HG02623 (cell line): ENCODE data around the gene NDUFA8.
"Not testable (repeated sequence)": the region's sequence is repeated elsewhere in the genome, so short reads cannot be mapped to it uniquely, and the experiment has no call there.

Experiments used
- ATAC-seq: cut with Tn5 transposase; IDR thresholded peaks from one replicate; pipeline ENCODE4 v1.9.1; 2021; ENCODE audit warnings: moderate library complexity; ENCODE audit not compliant: unreplicated experiment

NDUFA8 gene

DNA sequence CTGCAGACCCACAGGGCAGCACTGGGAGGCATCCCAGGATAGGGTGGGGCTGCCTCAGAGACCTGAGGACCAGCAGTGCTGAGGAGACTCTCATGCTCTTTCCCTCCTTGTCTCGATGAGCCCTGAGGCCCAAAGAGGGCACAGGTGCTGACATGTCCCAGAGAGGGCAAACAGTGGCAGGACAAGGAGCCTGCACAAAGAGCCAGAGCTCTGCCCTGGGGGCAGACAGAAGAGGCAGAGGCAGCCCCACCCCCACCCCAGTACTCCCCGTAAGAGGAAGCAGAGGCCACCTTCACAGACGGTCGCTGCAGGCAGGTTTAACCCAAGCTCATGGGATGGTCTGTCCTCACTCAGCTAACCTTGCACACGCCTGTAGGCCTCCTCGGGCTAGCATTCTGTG, 37.1 kb downstream of the NDUFA8 start:
- ATAC-seq = no peak

DNA sequence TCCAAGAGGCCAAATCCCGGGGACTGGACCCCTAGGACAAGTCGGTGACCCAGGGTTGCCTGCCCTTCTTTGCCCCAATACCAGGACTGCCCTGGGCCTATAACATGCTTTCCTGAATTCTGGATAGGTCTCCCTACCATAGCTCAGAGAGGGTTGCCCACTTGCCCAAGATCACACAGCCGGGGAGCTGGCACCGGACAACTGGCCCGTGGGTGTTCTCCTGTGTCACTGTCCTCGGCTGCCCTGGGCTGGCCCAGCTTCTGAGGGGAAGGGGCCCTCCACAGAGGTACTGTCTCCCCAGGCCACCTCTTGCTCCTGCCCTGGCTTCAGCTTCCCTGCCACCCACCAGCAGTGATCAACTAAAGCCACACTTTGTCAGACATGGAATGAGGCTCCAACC, 37.6 kb downstream of the NDUFA8 start:
- no peak for ATAC-seq

DNA sequence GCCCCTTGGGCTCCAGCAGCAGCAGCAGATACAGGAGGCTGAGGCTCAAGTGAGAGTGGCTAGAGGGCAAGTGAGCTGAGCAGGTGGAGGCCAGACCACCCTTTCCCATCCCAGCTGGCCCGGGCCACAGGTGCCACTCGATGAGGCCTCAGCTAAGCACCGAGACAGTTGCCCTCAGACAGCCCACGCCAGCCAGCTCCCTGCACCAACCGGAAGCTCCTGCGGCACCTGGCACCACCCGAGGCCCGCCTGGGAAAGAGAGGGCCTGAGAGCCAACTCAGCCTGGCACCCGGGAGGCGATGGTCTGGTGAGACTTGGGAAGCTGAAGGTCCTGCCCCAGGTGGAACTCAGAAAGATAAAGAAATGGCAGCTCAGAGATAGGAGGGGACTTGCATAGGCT, 38.2 kb downstream of the NDUFA8 start:
- ATAC-seq = no peak

DNA sequence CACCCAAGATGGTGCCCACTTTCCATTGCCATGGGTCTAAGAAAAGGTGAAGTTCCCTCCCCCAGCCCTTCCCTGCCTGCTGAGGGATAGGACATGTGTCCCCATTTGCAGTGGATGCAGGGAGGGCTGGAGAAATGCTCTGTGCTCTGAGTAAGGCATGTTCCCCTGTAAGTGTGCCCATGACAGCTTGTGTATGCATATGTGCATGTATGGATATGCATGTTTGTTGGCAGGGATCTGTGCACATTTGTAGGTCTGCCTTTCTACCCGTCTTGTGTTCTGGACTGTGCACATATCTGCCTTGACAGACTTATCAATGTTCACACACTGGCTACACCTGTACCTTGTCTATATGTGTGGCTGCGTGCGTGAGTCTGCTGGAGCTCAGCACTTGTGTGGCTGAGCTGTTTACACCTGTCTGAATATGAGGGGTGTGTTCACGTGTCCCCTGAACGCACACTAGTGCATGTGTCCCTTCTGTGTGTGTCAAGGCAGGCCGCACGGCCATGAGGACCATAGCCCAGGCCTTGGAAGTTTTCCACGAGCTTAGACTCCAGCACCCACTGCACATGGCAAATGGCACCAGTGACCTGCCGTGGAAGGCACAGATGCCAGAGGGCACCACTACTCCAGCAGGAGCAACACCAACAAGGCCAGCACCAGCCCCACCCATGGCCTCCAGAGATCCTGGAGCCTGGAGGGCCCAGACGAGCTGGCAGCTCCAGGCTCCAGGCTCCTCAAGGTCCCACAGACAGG, 39.1 kb downstream of the NDUFA8 start:
- no peak for ATAC-seq

DNA sequence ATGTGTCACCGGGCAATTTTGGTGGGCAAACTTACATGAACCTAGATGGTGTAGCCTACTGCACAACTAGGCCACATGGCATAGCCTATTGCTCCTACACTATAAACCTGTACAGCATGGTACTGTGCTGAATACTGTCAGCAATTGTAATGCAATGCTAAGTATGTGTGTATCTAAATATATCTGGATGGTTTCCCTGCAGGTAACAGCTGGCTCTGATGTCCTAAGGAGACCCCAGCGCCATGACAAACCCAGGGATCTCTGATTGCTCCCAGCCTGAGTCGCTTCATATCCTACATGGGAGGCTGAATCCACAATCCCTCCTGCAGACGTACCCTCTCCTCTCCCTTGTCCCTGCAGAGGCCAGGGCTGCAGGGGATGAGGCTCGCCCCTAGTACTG, 39.9 kb downstream of the NDUFA8 start:
- ATAC-seq = no peak

DNA sequence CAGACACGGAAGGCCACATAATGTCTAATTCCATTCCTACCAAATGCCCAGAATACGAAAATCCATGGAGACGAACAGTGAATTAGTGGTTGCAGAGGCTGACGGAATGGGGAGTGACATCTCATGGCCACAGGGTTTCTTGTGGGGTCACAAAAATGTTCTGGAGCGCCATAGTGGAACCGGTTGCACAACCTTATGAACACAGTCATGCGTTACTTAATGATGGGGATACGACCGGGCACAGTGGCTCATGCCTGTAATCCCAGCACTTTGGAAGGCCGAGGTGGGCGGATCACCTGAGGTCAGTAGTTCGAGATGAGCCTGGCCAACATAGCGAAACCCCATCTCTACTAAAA, 40.4 kb downstream of the NDUFA8 start:
- ATAC-seq = no peak

DNA sequence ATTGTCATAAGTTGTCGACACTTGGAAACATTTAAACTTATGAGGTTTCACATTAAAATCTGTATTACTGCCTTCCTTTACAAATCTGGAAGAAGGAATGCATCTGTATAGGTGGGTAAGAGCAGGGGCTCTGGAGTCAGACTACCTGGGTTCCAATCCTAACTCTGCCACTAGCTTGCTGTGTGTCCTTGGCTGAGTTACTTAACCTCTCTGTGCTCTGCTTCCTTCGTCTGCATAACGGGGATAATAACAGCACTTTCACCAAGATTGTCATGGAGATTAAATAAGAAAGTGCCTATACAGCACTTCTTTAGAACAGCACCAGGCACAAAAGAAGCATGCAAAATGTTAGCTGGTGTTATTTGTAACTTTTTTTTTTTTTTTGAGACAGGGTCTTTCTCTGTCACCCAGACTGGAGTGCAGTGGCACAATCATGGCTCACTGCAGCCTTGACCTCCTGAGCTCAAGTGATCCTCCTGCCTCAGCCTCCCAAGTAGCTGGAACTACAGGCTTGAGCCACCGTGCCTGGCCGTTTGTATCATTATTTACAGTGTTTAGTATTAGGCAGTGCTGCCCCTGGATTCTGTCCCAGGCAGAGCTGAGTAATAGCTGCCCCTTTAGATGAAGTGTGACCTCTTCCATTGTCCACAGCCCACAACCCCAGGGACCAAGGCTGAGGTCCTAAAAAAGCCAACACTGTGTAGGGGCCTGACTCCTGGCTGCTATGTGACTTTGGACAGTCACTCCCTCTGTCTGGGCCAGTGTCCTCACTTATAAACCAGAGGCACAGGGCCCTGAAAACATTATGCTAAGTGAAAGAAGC, 41.0 kb downstream of the NDUFA8 start:
- ATAC-seq = no peak

DNA sequence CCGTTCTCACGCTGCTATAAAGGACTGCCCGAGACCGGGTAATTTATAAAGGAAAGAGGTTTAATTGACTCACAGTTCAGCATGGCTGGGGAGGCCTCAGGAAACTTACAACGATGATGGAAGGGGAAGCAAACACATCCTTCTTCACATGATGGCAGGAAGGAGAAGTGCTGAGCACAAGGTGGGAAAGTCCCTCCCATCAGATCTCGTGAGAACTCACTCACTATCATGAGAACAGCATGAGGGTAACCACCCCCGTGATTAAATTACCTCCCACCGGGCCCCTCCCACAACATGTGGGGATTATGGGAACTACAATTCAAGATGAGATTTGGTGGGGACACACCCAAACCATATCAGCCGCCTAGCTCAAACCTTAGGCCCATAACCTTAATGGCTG, 42.3 kb downstream of the NDUFA8 start:
- ATAC-seq = not testable (repeated sequence)

DNA sequence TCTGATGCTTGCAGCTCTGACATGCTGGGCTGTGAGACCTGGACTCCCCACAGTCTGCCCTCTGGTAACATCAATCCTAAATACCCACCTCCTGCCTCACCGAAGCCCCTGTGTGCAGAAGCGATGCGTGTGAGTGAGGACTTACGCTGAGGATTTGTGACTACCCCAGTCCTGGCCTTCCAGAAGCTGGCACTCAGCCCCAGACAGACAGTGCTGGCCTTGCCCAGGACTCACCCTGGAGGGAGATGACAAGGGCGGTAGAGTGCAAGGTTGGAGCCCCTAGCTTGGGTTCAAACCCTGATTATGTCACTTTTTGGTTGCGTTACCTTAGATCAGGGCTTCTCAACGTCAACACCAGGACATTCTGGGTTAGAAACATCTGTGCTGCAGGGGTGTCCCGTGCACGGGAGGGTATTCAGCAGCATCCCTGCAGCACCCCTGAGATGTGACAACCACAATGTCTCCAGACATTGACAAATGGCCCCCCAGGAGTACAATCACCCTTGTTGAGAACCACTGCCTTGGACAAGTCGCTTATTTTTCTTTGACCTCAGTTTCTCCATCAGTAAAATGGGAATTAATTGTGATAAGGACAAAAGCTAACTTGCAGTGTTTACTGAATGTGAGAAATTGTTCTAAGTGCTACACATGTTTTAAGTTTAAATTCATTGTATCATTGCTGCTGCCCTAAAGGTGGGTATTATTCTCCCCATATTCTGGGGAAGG, 43.0 kb downstream of the NDUFA8 start:
- no peak for ATAC-seq

DNA sequence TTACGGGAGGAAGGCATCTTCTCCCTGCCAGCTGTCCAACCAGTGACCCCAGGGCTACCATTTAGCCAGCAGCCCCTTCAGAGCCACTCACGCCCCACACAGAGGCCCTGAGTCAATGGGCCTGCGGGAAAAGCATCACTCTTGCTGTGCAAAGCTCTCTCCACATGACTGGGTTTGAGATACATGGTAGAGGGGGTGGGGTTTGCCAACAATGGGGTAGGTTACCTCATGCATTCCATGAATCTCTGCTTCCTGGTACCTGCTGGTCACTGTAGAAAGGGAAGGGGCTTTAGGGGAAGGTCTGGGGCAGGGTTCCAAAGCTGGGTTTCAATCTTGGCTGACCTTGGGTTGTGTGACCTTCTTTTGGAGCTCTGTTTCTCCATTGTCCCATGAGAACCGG, 43.5 kb downstream of the NDUFA8 start:
- no peak for ATAC-seq

DNA sequence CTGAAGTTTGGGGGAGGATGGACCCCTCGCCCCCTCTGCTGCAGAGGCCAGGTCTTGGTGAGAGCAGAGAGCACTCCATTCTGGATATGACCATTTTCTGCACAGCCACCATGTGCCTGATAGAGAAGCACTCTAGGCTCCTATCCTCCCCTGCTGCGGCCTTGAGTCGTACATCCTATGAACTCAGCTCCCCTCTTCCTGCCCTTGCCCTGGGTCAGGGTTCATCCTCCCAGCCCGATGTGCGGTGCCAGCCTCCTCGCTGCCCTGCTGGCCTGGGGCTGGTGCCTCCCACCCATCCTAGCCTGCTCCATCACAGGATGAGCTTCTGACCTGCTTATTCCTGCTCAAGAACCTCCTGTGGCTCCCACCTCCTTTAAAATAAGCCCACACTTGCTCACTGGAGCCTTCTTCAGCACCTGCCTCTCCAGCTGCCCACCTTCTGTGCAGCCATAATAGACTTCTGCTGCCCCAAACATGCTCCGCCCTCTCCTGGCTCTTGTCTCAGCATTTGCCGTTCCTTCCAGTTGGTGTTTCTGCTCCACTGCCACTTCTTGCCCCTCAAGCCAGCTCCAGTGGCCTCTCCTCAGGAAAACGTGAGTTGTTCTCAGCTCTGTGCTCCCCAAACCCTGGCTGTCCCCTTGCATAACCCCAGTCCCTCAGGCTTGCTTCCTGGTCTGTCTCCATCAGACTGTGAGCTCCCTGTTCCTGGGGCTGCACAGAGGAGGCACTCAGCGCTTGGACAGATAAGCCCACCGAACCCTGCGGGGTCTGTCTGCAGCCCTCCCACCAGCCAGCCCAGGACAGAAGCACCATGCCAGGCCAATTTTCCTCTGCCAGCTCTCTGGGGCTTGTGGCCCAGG, 44.2 kb downstream of the NDUFA8 start:
- ATAC-seq = no peak

DNA sequence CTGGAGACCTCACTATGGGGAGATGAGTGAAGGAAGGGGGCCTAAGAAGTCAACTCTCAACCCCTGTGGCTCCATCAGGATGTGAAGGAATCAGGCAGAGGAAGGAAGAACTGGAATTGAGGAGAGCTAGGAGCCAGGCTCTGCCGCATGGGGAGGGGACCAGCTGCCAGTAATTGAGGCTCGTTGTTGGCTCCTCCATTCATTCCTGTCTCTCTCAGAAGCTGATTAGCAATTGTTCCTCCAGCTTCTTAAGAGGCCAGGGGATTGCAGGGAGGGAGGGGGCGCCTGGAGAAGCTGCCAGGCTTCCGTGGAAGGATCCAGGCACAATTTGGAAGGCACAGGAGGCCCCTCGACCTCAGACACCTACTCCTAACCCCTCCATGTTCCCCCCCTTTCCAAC, 46.0 kb downstream of the NDUFA8 start:
- no peak for ATAC-seq

DNA sequence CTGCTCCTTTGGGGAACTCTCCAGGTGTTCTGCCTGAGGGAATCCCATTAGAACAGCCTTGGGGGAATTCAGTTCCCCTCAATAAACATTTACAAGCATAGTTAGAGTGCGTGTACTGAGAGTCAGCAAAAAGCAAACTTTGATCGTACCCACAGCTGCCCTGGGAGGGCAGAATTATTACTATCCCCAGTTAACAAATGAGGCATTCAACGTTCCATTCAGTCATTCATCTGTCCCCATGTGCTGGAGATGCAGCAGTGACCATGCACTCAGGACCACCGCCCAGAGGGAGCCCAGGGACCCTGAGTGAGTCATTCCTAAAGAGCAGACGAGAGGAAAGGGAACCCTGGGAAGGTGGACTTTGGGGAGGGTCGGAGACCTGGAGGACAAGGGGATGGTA, 47.3 kb downstream of the NDUFA8 start:
- ATAC-seq = no peak

DNA sequence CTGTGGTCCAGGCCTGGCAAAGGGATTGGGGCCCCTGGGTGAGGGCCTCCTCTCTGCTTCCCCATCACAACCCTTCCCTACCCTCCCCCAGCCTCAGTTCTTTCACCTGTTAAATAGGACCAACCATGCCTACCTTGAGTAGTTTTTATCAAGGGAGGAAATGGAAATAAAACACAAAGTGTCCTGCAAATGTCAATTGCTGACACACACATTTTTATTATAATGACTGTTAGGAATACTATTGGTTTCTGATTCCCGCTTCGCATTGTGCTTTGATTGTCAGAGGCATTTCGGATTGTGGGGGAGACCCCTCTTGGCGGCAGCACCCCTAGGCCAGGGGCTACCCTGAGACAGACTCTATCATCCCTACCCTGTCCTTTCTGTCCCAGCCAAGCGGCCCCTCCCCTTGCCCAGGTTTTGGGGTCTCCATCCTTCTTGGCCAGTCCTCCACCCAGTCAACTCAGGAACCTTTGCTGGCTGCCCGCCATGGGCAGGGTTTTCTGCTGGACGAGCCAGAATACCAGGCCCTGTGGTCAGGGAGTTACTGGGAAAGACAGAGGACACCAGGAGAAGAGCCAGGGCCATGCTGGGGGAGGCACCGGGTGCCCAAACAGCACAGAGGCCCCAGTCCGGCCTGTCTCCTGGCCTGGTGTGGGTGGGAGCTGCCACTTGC, 48.0 kb downstream of the NDUFA8 start:
- ATAC-seq = no peak

DNA sequence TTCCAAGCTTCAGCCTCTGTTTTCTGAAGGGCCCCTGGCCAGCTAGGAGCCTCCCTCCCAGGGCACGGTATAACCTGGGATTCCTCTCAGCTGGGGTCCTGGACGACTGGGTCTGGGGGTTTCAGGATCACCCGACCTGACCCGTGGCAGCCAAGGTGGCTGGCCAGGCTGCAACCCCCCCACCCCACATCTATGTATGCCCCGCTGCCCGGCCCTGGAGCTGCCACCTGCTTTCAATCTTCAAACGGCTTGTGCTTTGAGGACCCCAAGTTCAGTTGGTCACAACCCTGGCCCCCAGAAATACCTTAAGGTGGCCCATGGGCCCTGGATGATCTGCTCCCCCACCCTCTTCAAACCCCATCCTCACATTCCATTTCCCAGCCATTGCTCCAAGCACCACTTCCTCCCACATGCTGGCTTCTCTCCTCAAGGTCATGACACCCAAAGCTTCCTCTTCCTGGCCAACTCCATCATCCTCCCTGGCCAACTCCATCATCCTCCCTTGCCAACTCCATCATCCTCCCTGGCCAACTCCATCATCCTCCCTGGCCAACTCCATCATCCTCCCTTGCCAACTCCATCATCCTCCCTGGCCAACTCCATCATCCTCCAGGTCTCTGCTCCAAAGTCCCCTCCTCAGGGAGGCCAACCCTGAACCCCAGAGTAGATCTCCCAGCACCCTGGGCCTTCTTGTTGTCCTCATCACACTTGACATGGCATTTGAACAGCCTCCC, 49.3 kb downstream of the NDUFA8 start:
- ATAC-seq = no peak

DNA sequence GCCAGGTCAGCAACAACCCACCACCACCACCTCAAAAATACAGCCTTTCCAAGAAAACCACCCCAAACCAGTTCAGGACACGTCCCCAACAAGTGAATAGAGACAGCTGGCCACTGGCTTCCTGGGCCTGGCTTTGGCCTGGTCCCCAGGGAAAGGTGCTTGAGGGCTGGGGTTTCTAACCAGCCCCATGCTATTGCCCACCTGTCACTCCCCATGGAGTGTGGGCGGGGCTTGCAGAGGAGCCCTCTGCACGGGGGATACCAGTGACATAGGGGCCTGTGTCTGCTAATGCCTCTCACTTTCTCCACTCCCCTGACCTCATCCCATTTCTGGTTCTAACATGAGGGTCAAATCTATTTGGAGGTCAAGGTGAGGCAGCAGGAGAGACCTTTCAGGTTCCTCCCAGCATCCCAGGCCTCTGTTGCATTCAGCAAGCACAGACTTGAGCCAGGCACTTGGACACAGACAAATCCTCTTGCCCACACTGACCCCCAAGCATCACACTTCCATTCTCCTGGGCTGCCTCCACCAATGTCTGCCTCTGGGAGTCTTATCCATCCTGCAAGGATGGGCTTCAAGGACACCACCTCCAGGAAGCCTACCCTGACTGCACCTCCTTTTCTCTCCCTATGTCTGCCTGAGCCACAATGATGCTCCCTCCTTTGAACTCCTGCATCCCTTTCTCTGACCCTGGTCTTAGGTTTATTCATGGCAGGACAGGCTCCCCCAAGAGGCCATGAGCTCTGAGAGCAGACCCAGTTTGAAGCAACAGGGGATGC, 50.4 kb downstream of the NDUFA8 start:
- ATAC-seq = no peak

DNA sequence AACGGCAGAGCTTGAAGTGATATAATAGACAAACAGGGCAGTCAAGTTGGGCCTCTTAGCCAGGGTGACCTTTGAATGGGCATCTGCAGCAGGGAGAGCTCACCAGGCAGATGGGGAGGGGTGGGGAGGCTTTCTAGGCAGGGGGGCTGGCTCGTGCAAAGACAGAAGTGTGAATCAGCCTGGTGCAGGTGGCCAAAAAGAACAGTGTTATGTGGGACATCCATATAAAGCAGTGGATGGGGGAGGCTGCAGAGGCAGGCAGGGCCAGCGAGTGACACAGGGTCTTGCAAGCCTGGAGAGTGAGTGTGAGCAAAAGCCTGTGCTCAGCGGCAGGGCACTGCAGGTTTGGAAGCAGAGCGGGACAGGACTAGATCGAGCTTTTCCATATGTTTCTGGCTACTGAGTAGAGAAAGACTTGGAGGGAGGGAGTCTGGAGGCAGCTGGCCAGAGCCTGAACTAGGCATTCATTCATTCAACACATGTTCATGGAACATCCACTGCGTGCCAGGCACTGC, 52.2 kb downstream of the NDUFA8 start:
- no peak for ATAC-seq

DNA sequence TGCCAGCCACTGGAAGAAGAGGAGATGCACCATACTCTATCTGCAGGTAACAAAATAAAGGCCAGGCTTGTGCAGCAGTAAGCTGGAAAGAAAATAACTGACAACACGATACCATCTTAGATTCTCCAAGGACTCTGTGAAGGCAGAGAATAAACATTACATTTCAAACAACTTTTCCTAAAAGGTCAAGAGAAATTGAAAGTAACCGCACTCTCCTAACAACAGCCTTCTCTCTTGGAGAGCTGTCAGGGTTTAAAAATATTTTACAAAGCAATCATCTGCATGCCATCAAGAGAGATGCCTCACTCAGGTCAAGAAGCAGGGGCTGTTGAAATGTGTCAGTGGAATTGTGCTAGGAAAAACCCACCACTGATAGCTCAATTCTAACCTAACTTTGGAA, 53.0 kb downstream of the NDUFA8 start:
- ATAC-seq = no peak

DNA sequence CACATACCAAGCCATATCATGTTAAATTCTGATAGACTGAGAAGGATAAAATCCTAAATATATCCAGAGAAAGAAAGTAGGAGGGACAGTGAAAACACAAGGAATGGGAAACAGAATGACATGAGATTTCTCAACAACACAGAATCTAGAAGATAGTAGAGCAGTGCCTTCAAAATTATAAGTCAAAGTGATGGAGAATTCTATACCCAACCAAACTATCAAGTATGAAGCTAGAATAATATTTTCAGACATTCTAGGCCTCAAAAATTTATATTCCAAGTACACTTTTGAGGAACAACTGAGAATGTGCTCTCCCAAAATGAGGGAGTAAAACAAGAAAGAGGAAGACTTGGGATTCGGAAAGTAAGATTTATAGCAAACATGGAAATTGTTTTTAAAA, 55.6 kb downstream of the NDUFA8 start:
- ATAC-seq = no peak
